Thyroid gland (tissue), 4 donors: ENCODE results near the gene MB21D2.

Source experiments
- POLR2A ChIP-seq, 2 donors: fragments of 450-650 bp; IDR thresholded peaks; one replicate each; pipeline ENCODE4 v1.6.1; 2017; ENCODE audit warnings: antibody characterized with exemption in 2 of 2, mild to moderate bottlenecking in 2 of 2, moderate library complexity in 1 of 2
- TF ChIP-seq, protein P1 (sequence below), 6 experiments: fragments of 200-600 bp in 3 of 6; fragments of 450-650 bp in 3 of 6; sonication (generic) in 3 of 6; IDR thresholded peaks; one replicate each; pipeline ENCODE4 v1.5.1; 2016 to 2019; ENCODE audit warnings: antibody characterized with exemption in 6 of 6, mild to moderate bottlenecking in 2 of 6, inconsistent platforms in 1 of 6, moderate library complexity in 1 of 6

DNA sequence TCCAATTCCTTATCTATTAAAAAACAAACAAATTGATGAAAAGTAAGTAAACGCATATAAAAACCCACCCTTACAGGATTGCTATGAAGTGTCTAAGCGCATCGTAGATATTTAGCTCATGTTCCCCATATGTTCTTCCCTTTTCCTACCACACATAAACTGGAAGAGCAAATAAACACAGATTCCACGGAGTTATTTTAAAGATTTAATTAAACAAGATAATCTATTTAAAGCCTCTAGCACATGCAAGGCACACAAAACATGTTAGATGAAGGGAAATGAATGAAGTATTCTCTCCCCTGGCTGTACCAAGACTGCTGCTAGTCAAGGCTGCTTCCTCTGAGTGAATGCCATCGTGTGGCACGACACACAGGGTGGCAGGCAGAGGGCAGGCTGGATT, 111.9 kb downstream of the MB21D2 start:
- no peak for TF ChIP-seq POLR2A (IDR thresholded peaks at IDR 0.05)
- TF ChIP-seq, protein P1, sequence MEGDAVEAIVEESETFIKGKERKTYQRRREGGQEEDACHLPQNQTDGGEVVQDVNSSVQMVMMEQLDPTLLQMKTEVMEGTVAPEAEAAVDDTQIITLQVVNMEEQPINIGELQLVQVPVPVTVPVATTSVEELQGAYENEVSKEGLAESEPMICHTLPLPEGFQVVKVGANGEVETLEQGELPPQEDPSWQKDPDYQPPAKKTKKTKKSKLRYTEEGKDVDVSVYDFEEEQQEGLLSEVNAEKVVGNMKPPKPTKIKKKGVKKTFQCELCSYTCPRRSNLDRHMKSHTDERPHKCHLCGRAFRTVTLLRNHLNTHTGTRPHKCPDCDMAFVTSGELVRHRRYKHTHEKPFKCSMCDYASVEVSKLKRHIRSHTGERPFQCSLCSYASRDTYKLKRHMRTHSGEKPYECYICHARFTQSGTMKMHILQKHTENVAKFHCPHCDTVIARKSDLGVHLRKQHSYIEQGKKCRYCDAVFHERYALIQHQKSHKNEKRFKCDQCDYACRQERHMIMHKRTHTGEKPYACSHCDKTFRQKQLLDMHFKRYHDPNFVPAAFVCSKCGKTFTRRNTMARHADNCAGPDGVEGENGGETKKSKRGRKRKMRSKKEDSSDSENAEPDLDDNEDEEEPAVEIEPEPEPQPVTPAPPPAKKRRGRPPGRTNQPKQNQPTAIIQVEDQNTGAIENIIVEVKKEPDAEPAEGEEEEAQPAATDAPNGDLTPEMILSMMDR (IDR thresholded peaks at IDR 0.05), result no peak
